Osteocyte (in vitro differentiated cells): ENCODE results near the gene AGMAT. TPM values are rescaled to one million over a fixed set of nuclear protein-coding genes. Genes with fewer than 3 reads are reported as not detected.

Source experiments
- DNase-seq: peaks from one replicate; pipeline ENCODE4 v3.0.0; 2021; ENCODE audit warnings: mixed read lengths; ENCODE audit not compliant: unreplicated experiment; ENCODE audit errors: extremely low spot score
- H3K27ac Mint-ChIP-seq: one replicate; pipeline ENCODE4 v1.8.0; 2021; ENCODE audit warnings: mild to moderate bottlenecking, mixed read lengths; ENCODE audit not compliant: unreplicated experiment
- H3K27me3 Mint-ChIP-seq: one replicate; pipeline ENCODE4 v1.8.0; 2021; ENCODE audit warnings: mixed read lengths; ENCODE audit not compliant: unreplicated experiment
- H3K36me3 Mint-ChIP-seq: one replicate; pipeline ENCODE4 v1.8.0; 2021; ENCODE audit warnings: mixed read lengths; ENCODE audit not compliant: unreplicated experiment
- H3K4me1 Mint-ChIP-seq: one replicate; pipeline ENCODE4 v1.8.0; 2021; ENCODE audit warnings: mixed read lengths; ENCODE audit not compliant: unreplicated experiment
- H3K4me3 Mint-ChIP-seq: one replicate; pipeline ENCODE4 v1.8.0; 2021; ENCODE audit warnings: mild to moderate bottlenecking, moderate library complexity, mixed read lengths; ENCODE audit not compliant: unreplicated experiment
- H3K9me3 Mint-ChIP-seq: one replicate; pipeline ENCODE4 v1.8.0; 2021; ENCODE audit warnings: mixed read lengths; ENCODE audit not compliant: unreplicated experiment
- total RNA-seq: library from RNA; stranded (reverse); gene quantifications from 2 replicates; pipeline ENCODE4 v1.2.1, GENCODE V29; 2021
- TF ChIP-seq, protein P1 (sequence below): fragments of 200-600 bp; sonication (generic); IDR thresholded peaks from 2 replicates; pipeline ENCODE4 v1.5.0; 2021; ENCODE audit warnings: antibody characterized with exemption, mild to moderate bottlenecking, moderate library complexity

The AGMAT gene
- total RNA-seq, 1 donor from 2014 or later = 0.19 TPM

DNA sequence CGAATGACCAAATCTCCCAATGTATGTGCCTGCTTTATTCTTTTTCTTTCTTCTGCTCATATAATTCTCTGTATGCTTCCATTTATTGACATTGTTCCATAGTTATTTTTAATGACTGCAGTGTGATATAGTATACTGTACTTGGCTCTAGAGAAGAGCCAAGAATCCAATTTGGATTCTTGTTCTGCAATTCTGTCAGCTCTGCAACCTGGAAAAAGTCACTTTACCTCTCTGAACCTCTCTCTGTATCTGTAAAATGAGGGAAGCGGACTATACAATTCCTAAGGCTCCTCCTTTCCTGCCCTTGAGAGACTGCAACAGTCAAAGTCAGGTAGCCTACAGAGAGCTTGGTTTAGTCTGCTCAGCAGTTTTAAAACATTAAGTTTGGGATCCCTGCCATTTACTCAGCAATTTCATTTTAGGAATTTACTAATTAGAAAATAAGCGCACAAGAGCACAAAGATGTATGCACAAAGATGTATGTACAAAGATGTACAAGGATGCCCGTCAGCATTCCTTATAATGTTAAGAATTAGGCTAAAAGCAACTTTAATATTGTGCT, 43.5 kb downstream of the AGMAT start:
- Mint-ChIP-seq H3K27ac (no peak overlapping the region), H3K36me3 (peaks cover 40% of the 10 kb centered on the region), H3K27me3 (no peaks in the 10 kb centered on the region), H3K4me3 (no peak overlapping the region), H3K9me3 (no peaks in the 10 kb centered on the region), H3K4me1 (peaks cover 4% of the 10 kb centered on the region)
- DNase-seq = no peak
- TF ChIP-seq, protein P1, sequence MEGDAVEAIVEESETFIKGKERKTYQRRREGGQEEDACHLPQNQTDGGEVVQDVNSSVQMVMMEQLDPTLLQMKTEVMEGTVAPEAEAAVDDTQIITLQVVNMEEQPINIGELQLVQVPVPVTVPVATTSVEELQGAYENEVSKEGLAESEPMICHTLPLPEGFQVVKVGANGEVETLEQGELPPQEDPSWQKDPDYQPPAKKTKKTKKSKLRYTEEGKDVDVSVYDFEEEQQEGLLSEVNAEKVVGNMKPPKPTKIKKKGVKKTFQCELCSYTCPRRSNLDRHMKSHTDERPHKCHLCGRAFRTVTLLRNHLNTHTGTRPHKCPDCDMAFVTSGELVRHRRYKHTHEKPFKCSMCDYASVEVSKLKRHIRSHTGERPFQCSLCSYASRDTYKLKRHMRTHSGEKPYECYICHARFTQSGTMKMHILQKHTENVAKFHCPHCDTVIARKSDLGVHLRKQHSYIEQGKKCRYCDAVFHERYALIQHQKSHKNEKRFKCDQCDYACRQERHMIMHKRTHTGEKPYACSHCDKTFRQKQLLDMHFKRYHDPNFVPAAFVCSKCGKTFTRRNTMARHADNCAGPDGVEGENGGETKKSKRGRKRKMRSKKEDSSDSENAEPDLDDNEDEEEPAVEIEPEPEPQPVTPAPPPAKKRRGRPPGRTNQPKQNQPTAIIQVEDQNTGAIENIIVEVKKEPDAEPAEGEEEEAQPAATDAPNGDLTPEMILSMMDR = no peak

DNA sequence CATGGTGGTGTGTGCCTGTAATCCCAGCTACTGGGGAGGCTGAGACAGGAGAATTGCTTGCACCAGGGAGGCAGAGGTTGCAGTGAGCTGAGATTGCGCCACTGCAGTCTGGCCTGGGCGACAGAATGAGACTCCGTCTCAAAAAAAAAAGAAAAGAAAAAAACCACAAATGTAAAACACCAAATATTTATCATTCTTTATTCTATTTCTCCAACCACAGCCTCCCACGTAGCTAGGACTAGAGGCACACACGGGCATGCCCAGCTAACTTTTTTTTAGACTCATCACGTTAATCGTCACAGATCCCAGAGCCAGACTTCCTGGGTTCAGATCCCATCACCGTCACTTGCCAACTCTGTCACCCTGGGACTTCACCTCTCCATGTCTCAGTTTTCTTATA, 44.7 kb downstream of the AGMAT start:
- Mint-ChIP-seq H3K36me3 (peaks cover 36% of the 10 kb centered on the region), H3K4me1 (peaks cover 4% of the 10 kb centered on the region), H3K27ac (no peak overlapping the region), H3K27me3 (no peaks in the 10 kb centered on the region), H3K4me3 (no peak overlapping the region), H3K9me3 (no peaks in the 10 kb centered on the region)
- TF ChIP-seq, protein P1 = no peak
- peak; percentile 10 for DNase-seq

DNA sequence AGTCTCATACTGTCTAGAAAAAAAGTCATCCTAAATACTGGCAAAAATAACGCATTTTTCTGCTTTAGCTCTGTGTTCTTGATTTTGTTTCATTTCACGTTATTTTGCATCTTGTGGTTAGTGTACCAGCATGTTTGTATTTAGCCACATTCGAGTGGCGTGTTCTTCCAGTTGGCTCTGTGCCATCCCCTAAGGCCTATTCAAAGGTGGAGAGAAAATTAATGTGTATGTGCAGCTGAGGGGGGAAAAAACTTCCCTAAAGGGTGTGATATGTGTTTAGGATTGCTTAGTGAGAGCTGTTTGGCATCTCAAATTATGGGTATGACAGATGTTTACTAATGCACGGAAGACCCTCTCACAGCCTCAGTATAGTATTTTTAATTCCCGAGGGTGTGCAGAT, 46.1 kb downstream of the AGMAT start:
- no peaks in the 10 kb centered on the region for H3K27me3 Mint-ChIP-seq
- no peak overlapping the region for H3K4me3 Mint-ChIP-seq
- peaks cover 37% of the 10 kb centered on the region for H3K36me3 Mint-ChIP-seq
- H3K4me1 Mint-ChIP-seq = peaks cover 4% of the 10 kb centered on the region
- no peak overlapping the region for H3K27ac Mint-ChIP-seq
- no peaks in the 10 kb centered on the region for H3K9me3 Mint-ChIP-seq
- peak; percentile 13 for DNase-seq
- TF ChIP-seq, protein P1 = no peak

DNA sequence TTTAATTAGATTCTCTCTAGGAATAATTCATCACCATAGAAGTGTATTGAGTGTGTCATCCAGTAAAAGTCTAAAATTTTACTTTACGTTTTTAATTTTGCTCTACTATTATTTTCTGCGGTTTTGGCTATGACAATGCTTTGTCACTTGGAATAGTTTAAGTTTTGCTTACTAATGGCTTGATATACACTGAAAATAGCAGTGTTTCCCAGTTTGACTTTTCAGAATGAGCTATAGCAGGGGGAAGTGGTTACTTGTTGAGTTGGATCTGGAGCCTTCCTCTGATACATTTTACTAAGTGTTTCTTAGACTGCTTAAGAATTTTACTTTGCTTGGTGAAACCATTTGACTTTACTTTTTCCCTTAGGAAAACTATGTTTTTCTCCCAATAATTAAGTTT, 53.2 kb downstream of the AGMAT start:
- no peak overlapping the region for H3K4me3 Mint-ChIP-seq
- TF ChIP-seq, protein P1 = no peak
- no peak overlapping the region for H3K27ac Mint-ChIP-seq
- no peaks in the 10 kb centered on the region for H3K9me3 Mint-ChIP-seq
- peaks cover 18% of the 10 kb centered on the region for H3K36me3 Mint-ChIP-seq
- H3K4me1 Mint-ChIP-seq = peaks cover 19% of the 10 kb centered on the region
- DNase-seq = no peak
- H3K27me3 Mint-ChIP-seq = no peaks in the 10 kb centered on the region

DNA sequence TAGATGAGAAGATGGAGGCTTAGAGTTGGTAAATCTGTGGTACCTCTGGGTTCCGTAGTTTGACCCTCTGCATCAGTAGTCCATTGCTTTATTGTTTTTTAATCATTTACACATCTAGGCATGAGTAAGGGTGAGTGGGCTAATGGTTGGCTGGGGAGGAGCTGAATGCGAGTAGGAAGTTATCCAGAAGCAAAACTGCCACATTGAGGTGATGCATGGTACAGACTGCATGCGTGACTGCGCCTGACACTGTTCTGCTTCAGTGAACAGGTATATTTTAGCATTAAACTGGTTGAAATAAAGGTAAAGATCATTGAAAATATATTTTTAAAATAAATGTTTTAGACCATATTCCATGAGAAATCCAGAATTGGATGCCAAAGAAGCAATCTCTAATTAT, 53.8 kb downstream of the AGMAT start:
- no peak overlapping the region for H3K27ac Mint-ChIP-seq
- H3K27me3 Mint-ChIP-seq = no peaks in the 10 kb centered on the region
- peaks cover 23% of the 10 kb centered on the region for H3K4me1 Mint-ChIP-seq
- peaks cover 12% of the 10 kb centered on the region for H3K36me3 Mint-ChIP-seq
- TF ChIP-seq, protein P1 = no peak
- no peak for DNase-seq
- H3K9me3 Mint-ChIP-seq = no peaks in the 10 kb centered on the region
- H3K4me3 Mint-ChIP-seq = no peak overlapping the region
